ENCODE results near the gene MCRS1.

The MCRS1 gene

DNA sequence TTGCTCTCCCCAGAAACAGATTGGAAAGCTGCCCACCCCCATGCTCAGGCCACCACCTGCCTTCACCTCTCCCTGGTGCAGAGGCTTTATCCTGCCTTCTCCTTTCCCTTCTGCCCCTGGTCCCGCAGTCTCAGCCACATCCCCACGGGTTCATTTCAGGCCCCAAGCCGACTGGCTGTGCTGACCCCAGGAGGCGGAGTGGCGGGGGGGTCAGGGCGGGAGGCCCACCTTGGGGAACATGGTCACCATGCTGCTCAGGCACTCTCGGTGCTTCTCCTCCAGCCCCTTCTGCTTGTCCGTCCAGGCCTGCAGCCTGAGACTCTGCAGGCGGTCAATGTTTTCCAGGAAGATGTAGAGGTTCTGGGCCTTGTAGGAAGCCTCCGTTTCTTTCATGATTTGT lies 30.6 kb upstream of the MCRS1 start:
- Histone ChIP-seq H3K4me3 (ENCODE audit: low read depth in 1 of 2, low read length in 2 of 2) (no peak overlapping the region), H3K36me3 (ENCODE audit: control insufficient read depth in 1 of 2, insufficient read depth in 2 of 2, low read length in 2 of 2) (no peaks in the 10 kb centered on the region), H3K9me3 (ENCODE audit: control insufficient read depth in 1 of 2, low read length in 2 of 2) (no peaks in the 10 kb centered on the region), H3K4me1 (ENCODE audit: control insufficient read depth in 1 of 2, insufficient read depth in 2 of 2, low read length in 2 of 2) (no peaks in the 10 kb centered on the region), H3K27me3 (ENCODE audit: low read depth, low read length) (no peaks in the 10 kb centered on the region), H3K27ac (ENCODE audit: low read length) (no peak overlapping the region)

DNA sequence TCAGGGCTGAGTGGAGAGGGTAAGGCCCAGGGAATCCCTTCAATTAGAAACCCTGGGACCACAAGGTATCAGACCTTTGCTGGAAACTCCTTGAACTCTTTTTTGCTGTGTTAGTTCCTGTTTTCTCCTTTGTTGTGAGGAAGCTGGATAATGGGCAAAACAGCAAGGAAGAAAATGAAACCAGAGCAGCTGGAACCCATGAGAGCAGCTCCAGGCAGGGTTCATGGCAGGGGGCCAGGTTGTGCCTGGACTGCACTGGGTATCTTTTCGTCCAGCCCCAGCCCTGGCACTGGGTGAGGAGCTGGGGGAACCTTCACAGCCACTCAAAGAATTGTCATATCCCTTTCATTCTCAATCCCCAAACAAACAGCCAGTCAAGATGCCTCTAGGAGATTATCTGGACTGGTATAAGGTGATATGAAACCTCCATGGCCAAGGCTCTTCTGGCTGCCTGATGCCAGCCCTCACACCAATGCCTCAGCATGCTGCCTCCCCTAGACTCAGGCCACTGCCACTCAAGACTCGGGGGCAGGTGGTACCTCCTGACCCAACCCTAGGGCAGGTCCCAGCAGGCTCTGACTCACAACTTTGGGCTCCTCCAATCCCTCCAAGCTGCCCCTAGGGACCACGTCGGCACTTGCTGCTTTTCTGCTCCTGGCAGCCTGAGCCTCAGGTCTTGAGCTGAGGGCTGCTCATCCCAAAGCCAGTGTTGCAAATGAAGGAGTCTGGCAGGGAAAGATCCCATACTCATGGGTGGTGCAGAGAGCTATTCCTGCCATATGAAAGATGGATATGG lies 21.0 kb upstream of the MCRS1 start:
- H3K27me3 ChIP-seq (ENCODE audit: low read depth, low read length), result no peaks in the 10 kb centered on the region
- peaks cover 0 to 3% of the 10 kb centered on the region in 2 donors for H3K36me3 ChIP-seq (ENCODE audit: control insufficient read depth in 1 of 2, insufficient read depth in 2 of 2, low read length in 2 of 2)
- peaks cover 0 to 7% of the 10 kb centered on the region in 2 donors for H3K4me1 ChIP-seq (ENCODE audit: control insufficient read depth in 1 of 2, insufficient read depth in 2 of 2, low read length in 2 of 2)
- H3K4me3 ChIP-seq (ENCODE audit: low read depth in 1 of 2, low read length in 2 of 2), result no peak overlapping the region
- no peak overlapping the region for H3K27ac ChIP-seq (ENCODE audit: low read length)
- peaks cover 0 to 4% of the 10 kb centered on the region in 2 donors for H3K9me3 ChIP-seq (ENCODE audit: control insufficient read depth in 1 of 2, low read length in 2 of 2)

DNA sequence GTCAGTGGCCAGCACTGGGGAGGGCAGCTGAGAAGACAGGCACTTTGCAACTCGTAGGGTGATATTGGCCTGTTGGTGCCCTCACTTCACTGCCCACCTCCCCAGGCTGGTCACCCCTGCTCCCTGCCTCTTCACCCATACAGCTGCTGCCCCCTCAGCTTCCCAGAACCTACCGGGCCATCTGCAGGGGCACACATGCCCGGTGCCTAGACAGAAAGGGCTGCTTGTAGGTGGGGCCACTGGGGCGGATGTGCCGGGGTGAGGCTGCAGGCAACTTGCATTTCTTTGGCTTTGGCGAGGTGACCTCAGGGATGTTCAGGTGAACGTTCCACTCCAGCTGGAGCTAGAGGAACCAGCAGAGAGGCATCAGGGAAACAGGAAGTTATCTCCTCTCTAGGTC lies 20.3 kb upstream of the MCRS1 start:
- H3K4me1 ChIP-seq (ENCODE audit: control insufficient read depth in 1 of 2, insufficient read depth in 2 of 2, low read length in 2 of 2), result peaks cover under 1 to 13% of the 10 kb centered on the region in 2 donors
- H3K27ac ChIP-seq (ENCODE audit: low read length), result no peak overlapping the region

DNA sequence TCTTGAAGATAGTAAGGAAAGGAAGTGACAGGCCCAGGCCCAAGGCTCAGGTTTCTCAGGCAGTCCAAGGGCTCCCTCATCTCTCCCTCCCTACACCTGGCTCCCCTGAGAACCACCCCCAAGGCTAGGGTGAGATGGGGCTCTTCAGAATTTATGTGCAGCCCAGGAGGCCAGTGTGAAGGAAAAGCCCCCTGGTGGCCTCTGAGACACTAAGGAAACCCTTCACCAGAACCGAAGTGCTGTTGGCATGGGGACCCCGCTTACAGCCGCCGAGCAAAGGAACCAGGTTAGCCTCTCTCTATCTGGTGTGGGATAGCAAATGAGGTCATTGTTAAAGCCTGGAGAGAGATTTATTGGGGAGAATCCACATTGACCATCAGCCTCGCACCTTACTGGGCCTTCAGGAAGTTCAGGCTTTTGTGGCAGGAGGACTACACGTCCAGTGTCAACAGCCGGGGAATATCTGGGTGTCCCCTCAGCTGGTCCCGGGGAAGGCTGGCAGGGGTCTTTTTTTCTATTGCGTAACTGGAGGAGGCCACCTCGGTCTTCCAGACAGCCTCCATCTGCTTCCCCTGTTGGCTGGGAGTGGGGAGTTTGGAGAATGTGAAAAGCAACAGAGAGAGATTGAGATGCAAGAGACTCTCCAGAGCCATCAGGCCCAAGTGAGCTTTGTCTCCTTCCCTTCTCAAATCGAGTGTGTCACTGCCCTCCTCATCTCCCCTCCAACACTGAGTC lies 19.4 kb upstream of the MCRS1 start:
- Histone ChIP-seq H3K4me3 (ENCODE audit: low read depth in 1 of 2, low read length in 2 of 2) (no peak overlapping the region), H3K36me3 (ENCODE audit: control insufficient read depth in 1 of 2, insufficient read depth in 2 of 2, low read length in 2 of 2) (peaks cover 0 to 3% of the 10 kb centered on the region in 2 donors), H3K9me3 (ENCODE audit: control insufficient read depth in 1 of 2, low read length in 2 of 2) (peaks cover 0 to 4% of the 10 kb centered on the region in 2 donors), H3K27me3 (ENCODE audit: low read depth, low read length) (no peaks in the 10 kb centered on the region), H3K4me1 (ENCODE audit: control insufficient read depth in 1 of 2, insufficient read depth in 2 of 2, low read length in 2 of 2) (peaks cover 3 to 22% of the 10 kb centered on the region in 2 donors), H3K27ac (ENCODE audit: low read length) (no peak overlapping the region)

More for the DNA sequence above, 20.3 kb upstream of the MCRS1 start:
- Histone ChIP-seq H3K9me3 (ENCODE audit: control insufficient read depth in 1 of 2, low read length in 2 of 2) (peaks cover 0 to 4% of the 10 kb centered on the region in 2 donors), H3K4me3 (ENCODE audit: low read depth in 1 of 2, low read length in 2 of 2) (no peak overlapping the region), H3K27me3 (ENCODE audit: low read depth, low read length) (no peaks in the 10 kb centered on the region), H3K36me3 (ENCODE audit: control insufficient read depth in 1 of 2, insufficient read depth in 2 of 2, low read length in 2 of 2) (peaks cover 0 to 3% of the 10 kb centered on the region in 2 donors)

DNA sequence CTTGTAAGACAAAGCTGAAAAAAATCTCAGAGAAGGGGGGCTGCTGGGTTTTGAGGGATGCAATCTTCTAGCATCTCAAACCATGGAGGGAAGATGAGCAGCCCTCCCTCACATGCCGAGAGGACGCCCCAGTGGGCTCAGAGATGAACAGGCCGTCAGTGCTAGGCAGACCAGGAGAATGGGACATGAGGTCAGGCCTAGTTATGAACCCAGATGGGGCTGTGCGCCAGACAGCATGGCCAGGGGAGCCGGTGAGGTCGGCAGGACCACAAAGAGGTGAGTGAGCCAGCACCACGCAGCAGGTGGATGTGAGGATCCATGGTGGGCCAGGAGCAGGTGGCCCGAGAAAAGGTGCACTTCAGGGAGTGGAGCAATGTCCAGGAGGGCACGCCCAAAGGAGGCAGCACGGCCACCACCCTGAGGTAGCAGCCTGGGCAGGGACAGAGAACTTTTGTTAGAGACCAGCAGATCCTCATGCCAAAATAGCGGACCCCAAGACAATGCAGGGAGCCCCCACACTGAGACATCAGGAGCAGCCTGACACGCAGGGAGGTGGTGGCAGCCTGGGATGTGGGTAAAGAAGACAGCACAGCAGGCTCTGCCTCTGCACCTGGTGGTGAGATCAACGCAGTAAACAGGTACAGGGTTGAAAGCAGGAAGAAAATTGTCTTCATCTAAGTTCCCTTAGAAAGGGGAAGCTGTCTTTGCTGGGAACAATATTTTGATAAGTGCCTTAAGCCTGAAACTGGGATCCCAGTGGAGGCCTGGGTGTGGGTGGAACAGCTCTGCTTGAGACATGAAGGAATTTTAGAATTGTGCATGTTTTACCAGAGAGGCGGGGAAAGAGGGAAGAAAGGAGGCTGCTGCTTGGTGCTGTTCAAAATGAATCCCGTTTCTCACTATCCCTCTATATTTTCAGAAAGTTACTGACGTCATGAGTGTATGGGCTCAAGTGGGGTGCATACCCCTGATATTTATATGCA lies 17.8 kb upstream of the MCRS1 start:
- peaks cover 0 to 3% of the 10 kb centered on the region in 2 donors for H3K36me3 ChIP-seq (ENCODE audit: control insufficient read depth in 1 of 2, insufficient read depth in 2 of 2, low read length in 2 of 2)
- no peaks in the 10 kb centered on the region for H3K27me3 ChIP-seq (ENCODE audit: low read depth, low read length)
- no peak overlapping the region for H3K4me3 ChIP-seq (ENCODE audit: low read depth in 1 of 2, low read length in 2 of 2)
- no peaks in the 10 kb centered on the region for H3K9me3 ChIP-seq (ENCODE audit: control insufficient read depth in 1 of 2, low read length in 2 of 2)
- H3K4me1 ChIP-seq (ENCODE audit: control insufficient read depth in 1 of 2, insufficient read depth in 2 of 2, low read length in 2 of 2), result peaks cover 6 to 29% of the 10 kb centered on the region in 2 donors
- H3K27ac ChIP-seq (ENCODE audit: low read length), result no peak overlapping the region

DNA sequence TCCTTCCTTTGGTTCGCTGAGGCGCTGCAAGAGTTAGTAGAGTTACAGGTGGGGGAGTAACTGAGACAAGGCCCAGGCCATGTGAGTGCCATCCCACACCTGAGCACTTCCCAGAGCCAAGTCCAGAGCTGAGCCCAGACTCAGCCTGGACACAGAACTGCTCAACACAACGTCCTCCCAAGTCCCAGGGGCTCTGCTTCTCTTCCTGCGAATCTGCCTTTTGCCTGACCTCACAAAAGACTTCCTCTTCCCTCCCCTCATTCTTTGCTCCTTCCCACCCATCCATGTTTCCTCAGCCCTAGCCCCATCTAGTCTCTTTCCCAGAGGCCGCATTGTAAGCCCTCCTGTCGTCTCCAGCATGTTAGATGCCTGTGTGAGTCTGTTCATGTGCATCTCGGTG lies 16.6 kb upstream of the MCRS1 start:
- Histone ChIP-seq H3K4me3 (ENCODE audit: low read depth in 1 of 2, low read length in 2 of 2) (no peak overlapping the region), H3K9me3 (ENCODE audit: control insufficient read depth in 1 of 2, low read length in 2 of 2) (no peaks in the 10 kb centered on the region), H3K27ac (ENCODE audit: low read length) (no peak overlapping the region), H3K36me3 (ENCODE audit: control insufficient read depth in 1 of 2, insufficient read depth in 2 of 2, low read length in 2 of 2) (peaks cover 0 to 3% of the 10 kb centered on the region in 2 donors), H3K27me3 (ENCODE audit: low read depth, low read length) (no peaks in the 10 kb centered on the region), H3K4me1 (ENCODE audit: control insufficient read depth in 1 of 2, insufficient read depth in 2 of 2, low read length in 2 of 2) (peaks cover 9 to 35% of the 10 kb centered on the region in 2 donors)

DNA sequence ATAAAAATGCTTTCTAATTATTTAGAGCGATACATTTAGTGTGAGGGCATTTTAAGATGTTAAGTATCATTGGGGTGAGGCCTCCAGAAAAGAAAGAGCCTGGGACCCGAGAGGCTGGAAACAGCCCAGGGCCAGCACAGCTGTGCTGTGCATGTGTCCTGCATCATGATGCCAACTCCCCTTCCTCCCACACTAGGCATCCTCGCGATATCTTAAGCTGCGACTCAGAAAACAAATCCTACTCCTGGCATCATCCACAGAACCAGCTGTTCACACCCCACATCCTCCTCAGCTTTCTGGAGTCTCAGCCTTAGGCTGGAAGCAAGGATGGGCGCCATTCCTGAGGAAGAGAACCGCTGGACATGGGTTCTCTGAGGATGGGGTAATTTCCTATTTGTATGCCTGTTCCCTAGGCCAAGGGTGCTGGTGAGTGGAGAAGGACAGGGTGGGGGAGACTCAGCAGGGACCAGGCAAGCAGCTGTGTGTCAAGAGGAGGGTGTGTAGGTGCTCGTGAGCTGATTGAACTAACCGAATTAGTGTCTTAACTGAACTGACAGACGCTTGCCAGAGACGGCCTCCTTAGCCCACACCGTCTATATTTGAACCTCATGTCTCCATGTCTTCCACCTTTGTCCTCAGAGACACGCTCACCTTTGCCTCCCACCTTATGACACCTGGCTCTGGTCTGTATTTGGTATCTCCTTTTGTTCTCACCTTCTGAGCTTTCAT lies 15.6 kb upstream of the MCRS1 start:
- no peak overlapping the region for H3K4me3 ChIP-seq (ENCODE audit: low read depth in 1 of 2, low read length in 2 of 2)
- no peaks in the 10 kb centered on the region for H3K27me3 ChIP-seq (ENCODE audit: low read depth, low read length)
- no peaks in the 10 kb centered on the region for H3K9me3 ChIP-seq (ENCODE audit: control insufficient read depth in 1 of 2, low read length in 2 of 2)
- no peak overlapping the region for H3K27ac ChIP-seq (ENCODE audit: low read length)
- peaks cover 0 to 3% of the 10 kb centered on the region in 2 donors for H3K36me3 ChIP-seq (ENCODE audit: control insufficient read depth in 1 of 2, insufficient read depth in 2 of 2, low read length in 2 of 2)
- peaks cover 9 to 32% of the 10 kb centered on the region in 2 donors for H3K4me1 ChIP-seq (ENCODE audit: control insufficient read depth in 1 of 2, insufficient read depth in 2 of 2, low read length in 2 of 2)

DNA sequence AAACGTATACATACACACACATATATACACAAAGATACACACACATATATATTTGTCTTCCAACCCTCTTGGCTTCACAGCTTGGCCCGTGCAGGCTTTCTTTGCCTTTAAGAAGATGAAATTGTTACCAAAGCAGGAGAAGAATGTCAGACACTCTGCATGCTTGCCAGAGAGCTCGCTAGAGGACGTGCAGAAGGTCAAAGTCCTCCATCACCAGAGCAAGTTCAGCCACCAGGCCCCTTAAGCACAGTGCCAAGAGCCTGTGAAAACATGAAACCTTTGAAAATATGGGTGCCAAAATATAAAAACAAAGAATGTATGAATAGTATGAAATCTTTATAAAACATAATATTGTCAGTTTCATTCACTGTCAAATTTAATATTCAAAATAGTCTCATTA lies 14.9 kb upstream of the MCRS1 start:
- Histone ChIP-seq H3K9me3 (ENCODE audit: control insufficient read depth in 1 of 2, low read length in 2 of 2) (no peaks in the 10 kb centered on the region), H3K36me3 (ENCODE audit: control insufficient read depth in 1 of 2, insufficient read depth in 2 of 2, low read length in 2 of 2) (peaks cover 0 to 3% of the 10 kb centered on the region in 2 donors), H3K4me3 (ENCODE audit: low read depth in 1 of 2, low read length in 2 of 2) (no peak overlapping the region), H3K27ac (ENCODE audit: low read length) (no peak overlapping the region), H3K4me1 (ENCODE audit: control insufficient read depth in 1 of 2, insufficient read depth in 2 of 2, low read length in 2 of 2) (peaks cover 9 to 29% of the 10 kb centered on the region in 2 donors), H3K27me3 (ENCODE audit: low read depth, low read length) (no peaks in the 10 kb centered on the region)

DNA sequence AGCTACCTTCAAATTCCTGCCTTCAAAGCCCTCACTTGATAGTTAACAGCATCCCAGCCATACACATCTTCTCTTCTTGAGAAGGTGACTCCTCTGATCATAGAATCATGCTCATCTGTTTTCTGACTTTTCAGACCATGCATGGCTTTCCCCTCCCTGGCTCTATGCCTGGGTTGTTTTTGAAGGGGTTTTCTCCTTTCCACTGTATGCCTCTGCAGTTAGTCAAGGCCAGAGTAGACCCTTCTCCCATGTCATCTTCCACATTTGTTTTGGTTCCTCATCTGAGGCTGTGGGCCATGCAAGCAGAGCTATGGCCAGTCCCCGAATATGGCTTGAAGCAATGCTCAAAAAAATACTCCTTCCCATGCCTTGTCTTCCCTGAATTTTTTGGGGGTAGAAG lies 14.3 kb upstream of the MCRS1 start:
- Histone ChIP-seq H3K27ac (ENCODE audit: low read length) (no peak overlapping the region), H3K27me3 (ENCODE audit: low read depth, low read length) (no peaks in the 10 kb centered on the region), H3K4me3 (ENCODE audit: low read depth in 1 of 2, low read length in 2 of 2) (no peak overlapping the region)

More for the DNA sequence above, 14.3 kb upstream of the MCRS1 start:
- Histone ChIP-seq H3K36me3 (ENCODE audit: control insufficient read depth in 1 of 2, insufficient read depth in 2 of 2, low read length in 2 of 2) (peaks cover 0 to under 1% of the 10 kb centered on the region in 2 donors), H3K4me1 (ENCODE audit: control insufficient read depth in 1 of 2, insufficient read depth in 2 of 2, low read length in 2 of 2) (peaks cover 9 to 29% of the 10 kb centered on the region in 2 donors), H3K9me3 (ENCODE audit: control insufficient read depth in 1 of 2, low read length in 2 of 2) (no peaks in the 10 kb centered on the region)
